ENCODE data around the gene BRPF3. TPM values are rescaled to one million over a fixed set of nuclear protein-coding genes. Genes with fewer than 3 reads are reported as not detected.
A peak's percentile ranks its signal among the peaks of the same experiment; 100 is the strongest.

BRPF3 gene
- total and polyA plus RNA-seq, 9 of the 15 experiments (the other 6 are each of a cell fraction or from before 2014, with no cell fraction given), result 2.2 to 19.3 (median 8.0) TPM

- CTCF ChIA-PET (ENCODE audit: low intra/inter-chr PET ratio), result no interaction called here
- Histone ChIP-seq H3K4me2 (ENCODE audit: insufficient read depth, low read length) (no peak overlapping the region), H3K4me3 (no peak overlapping the region)
These were observed 18.0 kb upstream of the BRPF3 start for GRCh38 chr6:36178544-36178943.

More at GRCh38 chr6:36178544-36178943, 18.0 kb upstream of the BRPF3 start:
- H3K9ac ChIP-seq (ENCODE audit: insufficient read depth in 1 of 2, low read depth in 2 of 2, low read length in 2 of 2), result no peak overlapping the region
- peaks cover 6% of the 10 kb centered on the region for H3K9me3 ChIP-seq (replicated peaks; ENCODE audit: control insufficient read depth, insufficient read depth, low read depth, low read length)
- POLR2A ChIA-PET, result interaction anchor here (0.6 to 1.2 kb wide), 3 partner anchors 9 to 73 kb away, joined by 3 to 4 read pairs (median 4); no protein-coding TSS in a partner anchor
- no peaks in the 10 kb centered on the region for H3K36me3 ChIP-seq (ENCODE audit: control insufficient read depth, insufficient read depth, low read length)
- H3K79me2 ChIP-seq (ENCODE audit: control insufficient read depth, insufficient read depth, low read length), result no peaks in the 10 kb centered on the region
- peak in 1 of 2 experiments; percentile 50; a peak in 1 of 4 replicates for TF ChIP-seq TRIM24 (IDR thresholded peaks at IDR 0.05)
- TF ChIP-seq FOXP4 (CRISPR knock-in tag; IDR thresholded peaks at IDR 0.05; ENCODE audit: borderline replicate concordance), result no peak
- peak; percentile 86 for TF ChIP-seq TRIM28 (IDR thresholded peaks at IDR 0.05)
- TF ChIP-seq CBX3 (IDR thresholded peaks at IDR 0.05; ENCODE audit: borderline replicate concordance in 1 of 2, low read length in 2 of 2), result 0 out of 3 replicates have a peak, but pooled peaks of 1 of the 2 experiments have one; percentile 57
- TF ChIP-seq ZNF280B (CRISPR knock-in tag; IDR thresholded peaks at IDR 0.05), result peak; percentile 39; the same call in 1 of the 2 replicates
- no peak for TF ChIP-seq THAP7 (CRISPR knock-in tag; IDR thresholded peaks at IDR 0.05)
- peak; percentile 81 for TF ChIP-seq ZNF280A (IDR thresholded peaks at IDR 0.05; ENCODE audit: low read depth, partially characterized antibody)
- TF ChIP-seq ARNT (IDR thresholded peaks at IDR 0.05), result no peak
- TF ChIP-seq ZNF24 (IDR thresholded peaks at IDR 0.05), result no peak
- TF ChIP-seq MYNN (IDR thresholded peaks at IDR 0.05), result no peak
- no peak for TF ChIP-seq MYNN (CRISPR knock-in tag; IDR thresholded peaks at IDR 0.05)
- ATAC-seq, result no peak
- no TSS peak for BruUV-seq (replicated peaks)
- no peak overlapping the region for H2AFZ ChIP-seq (ENCODE audit: low read depth, low read length)
- no peaks in the 10 kb centered on the region for H3K4me1 ChIP-seq (replicated peaks in 1 of 2; ENCODE audit: control insufficient read depth in 2 of 2, insufficient read depth in 2 of 2, low read length in 2 of 2)
- no peaks in the 10 kb centered on the region for H3K9me1 ChIP-seq (ENCODE audit: control insufficient read depth, insufficient read depth, low read length)
- no peak overlapping the region for H3K27ac ChIP-seq (ENCODE audit: extremely low read depth, low read depth, low read length)
- DNase-seq (ENCODE audit: extremely low read depth in 1 of 4, low spot score in 3 of 4), result no peak
- intact Hi-C loops (cut with micrococcal nuclease) (no loop called here), in situ Hi-C loops (cut with MboI) (no loop called here)
- H4K20me1 ChIP-seq (replicated peaks; ENCODE audit: control insufficient read depth, insufficient read depth, low read length), result no peaks in the 10 kb centered on the region
- H3K27me3 ChIP-seq (ENCODE audit: control insufficient read depth in 2 of 2, insufficient read depth in 2 of 2, low read length in 2 of 2), result no peaks in the 10 kb centered on the region
- no peak for FAIRE-seq
